Stimulated activated CD8-positive, alpha-beta memory T cell treated with anti-CD3 and anti-CD28 coated beads, Interleukin-12 subunit alpha, Interleukin-12 subunit beta, amount 100 ng/mL, for 24 hours (primary cell): Measurements from ENCODE around the gene OSBPL8.

Source experiments
- DNase-seq: peaks from one replicate; pipeline ENCODE4 v3.0.0-alpha.2; 2020; ENCODE audit errors: extremely low read depth

OSBPL8 gene

GRCh38 chr12:76310110-76310509 is 249.5 kb downstream of the OSBPL8 start:
- no peak for DNase-seq

- DNase-seq = no peak
These were observed 250.7 kb downstream of the OSBPL8 start for GRCh38 chr12:76308866-76309265.

- no peak for DNase-seq
These were observed 252.5 kb downstream of the OSBPL8 start for GRCh38 chr12:76307083-76307482.

- no peak for DNase-seq
These were observed 255.5 kb downstream of the OSBPL8 start for GRCh38 chr12:76303989-76304460.

- no peak for DNase-seq
These were observed 256.2 kb downstream of the OSBPL8 start for GRCh38 chr12:76303365-76303764.
